Measurements from ENCODE around the gene SELENON.
"Not testable (repeated sequence)": the region's sequence is repeated elsewhere in the genome, so short reads cannot be mapped to it uniquely, and the experiment has no call there.

SELENON gene

GRCh38 chr1:25831569-25832196, 31.7 kb downstream of the SELENON start:
- no peak for DNase-seq

GRCh38 chr1:25832336-25833037, 32.5 kb downstream of the SELENON start:
- no peak for DNase-seq

- no peak for DNase-seq
Measured at GRCh38 chr1:25833158-25833557, 33.2 kb downstream of the SELENON start.

- no peak for DNase-seq
Measured at GRCh38 chr1:25834894-25835293, 34.9 kb downstream of the SELENON start.

GRCh38 chr1:25836695-25837094, 36.7 kb downstream of the SELENON start:
- no peak for DNase-seq

- DNase-seq: no peak
Measured at GRCh38 chr1:25837262-25837875, 37.4 kb downstream of the SELENON start.

- DNase-seq: not testable (repeated sequence)
Measured at GRCh38 chr1:25839808-25840207, 39.8 kb downstream of the SELENON start.

GRCh38 chr1:25843483-25843882, 43.5 kb downstream of the SELENON start:
- no peak for DNase-seq

- DNase-seq: no peak
Measured at GRCh38 chr1:25844536-25845337, 44.7 kb downstream of the SELENON start.

GRCh38 chr1:25845664-25846063, 45.7 kb downstream of the SELENON start:
- no peak for DNase-seq

- no peak for DNase-seq
Measured at GRCh38 chr1:25847929-25848328, 47.9 kb downstream of the SELENON start.

GRCh38 chr1:25848531-25848930, 48.5 kb downstream of the SELENON start:
- no peak for DNase-seq

GRCh38 chr1:25854554-25854953, 54.6 kb downstream of the SELENON start:
- DNase-seq: no peak

GRCh38 chr1:25856856-25857255, 56.9 kb downstream of the SELENON start:
- no peak for DNase-seq

GRCh38 chr1:25858494-25858893, 58.5 kb downstream of the SELENON start:
- DNase-seq: no peak

GRCh38 chr1:25858906-25859789, 59.2 kb downstream of the SELENON start, which contains the start of gene AUNIP:
TSS of gene AUNIP (minus strand) at chr1:25859457. CDS start at chr1:25859357, 100 bp downstream.
- DNase-seq: peak; percentile 88

- DNase-seq: no peak
Measured at GRCh38 chr1:25861316-25862286, 61.6 kb downstream of the SELENON start.

- DNase-seq: no peak
Measured at GRCh38 chr1:25862785-25863485, 62.9 kb downstream of the SELENON start.

- DNase-seq: no peak
Measured at GRCh38 chr1:25863486-25864262, 63.7 kb downstream of the SELENON start.
